Prostate gland (tissue), 2 donors: ENCODE measurements around the gene C1orf226.

ENCODE experiments used
- POLR2A ChIP-seq: fragments of 450-650 bp; IDR thresholded peaks from one replicate; pipeline ENCODE4 v1.6.1; 2016; ENCODE audit warnings: antibody characterized with exemption, mild to moderate bottlenecking
- TF ChIP-seq, protein P1 (sequence below), 4 experiments: fragments of 200-600 bp in 2 of 4; fragments of 450-650 bp in 2 of 4; sonication (generic) in 2 of 4; IDR thresholded peaks; 1 replicate in 3 of 4; 2 replicates in 1 of 4; pipeline ENCODE4 v1.5.1; 2016 to 2019; ENCODE audit warnings: antibody characterized with exemption in 4 of 4, mild to moderate bottlenecking in 2 of 4, moderate library complexity in 2 of 4

DNA sequence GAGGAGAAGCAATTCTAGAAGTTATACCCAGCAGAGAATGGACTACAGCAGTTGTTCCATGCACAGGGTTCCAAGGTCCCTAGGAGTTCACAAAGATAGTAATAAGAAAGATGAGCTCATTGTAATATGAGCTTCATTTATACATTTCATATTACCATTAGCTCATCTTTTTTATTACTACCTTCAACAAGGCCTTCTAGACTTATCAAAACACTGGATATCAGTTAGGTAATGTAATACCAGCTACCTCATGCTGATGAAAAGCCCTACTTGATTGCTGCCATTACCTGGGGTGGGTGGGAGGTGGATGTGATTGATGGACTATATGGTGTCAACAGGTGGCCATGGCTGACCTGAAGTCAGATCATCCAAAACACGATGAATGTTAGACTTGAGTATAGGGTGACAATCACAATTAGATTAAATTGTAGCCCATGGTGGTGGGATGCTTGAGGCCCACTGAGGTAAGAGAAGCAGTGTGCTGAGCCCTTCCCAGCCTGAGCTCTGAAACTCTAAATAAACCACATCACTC lies 39.0 kb upstream of the C1orf226 start:
- TF ChIP-seq, protein P1, sequence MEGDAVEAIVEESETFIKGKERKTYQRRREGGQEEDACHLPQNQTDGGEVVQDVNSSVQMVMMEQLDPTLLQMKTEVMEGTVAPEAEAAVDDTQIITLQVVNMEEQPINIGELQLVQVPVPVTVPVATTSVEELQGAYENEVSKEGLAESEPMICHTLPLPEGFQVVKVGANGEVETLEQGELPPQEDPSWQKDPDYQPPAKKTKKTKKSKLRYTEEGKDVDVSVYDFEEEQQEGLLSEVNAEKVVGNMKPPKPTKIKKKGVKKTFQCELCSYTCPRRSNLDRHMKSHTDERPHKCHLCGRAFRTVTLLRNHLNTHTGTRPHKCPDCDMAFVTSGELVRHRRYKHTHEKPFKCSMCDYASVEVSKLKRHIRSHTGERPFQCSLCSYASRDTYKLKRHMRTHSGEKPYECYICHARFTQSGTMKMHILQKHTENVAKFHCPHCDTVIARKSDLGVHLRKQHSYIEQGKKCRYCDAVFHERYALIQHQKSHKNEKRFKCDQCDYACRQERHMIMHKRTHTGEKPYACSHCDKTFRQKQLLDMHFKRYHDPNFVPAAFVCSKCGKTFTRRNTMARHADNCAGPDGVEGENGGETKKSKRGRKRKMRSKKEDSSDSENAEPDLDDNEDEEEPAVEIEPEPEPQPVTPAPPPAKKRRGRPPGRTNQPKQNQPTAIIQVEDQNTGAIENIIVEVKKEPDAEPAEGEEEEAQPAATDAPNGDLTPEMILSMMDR (IDR thresholded peaks at IDR 0.05): no peak
- no peak for TF ChIP-seq POLR2A
